ENCODE measurements around the gene CADPS. TPM values are rescaled to one million over a fixed set of nuclear protein-coding genes. Genes with fewer than 3 reads are reported as not detected.
A peak's percentile ranks its signal among the peaks of the same experiment; 100 is the strongest.

Gene CADPS
- total RNA-seq, 2 donors from 2014 or later = 11.7 to 20.8 TPM

- peak overlapping the region; percentile 51 for H3K4me3 ChIP-seq (ENCODE audit: low read length)
- no peaks in the 10 kb centered on the region for H3K36me3 ChIP-seq (ENCODE audit: control insufficient read depth, insufficient read depth, low read length)
- H3K4me1 Mint-ChIP-seq = peaks cover 24% of the 10 kb centered on the region
- H3K4me1 ChIP-seq (ENCODE audit: control insufficient read depth, insufficient read depth, low read length) = peaks cover 5% of the 10 kb centered on the region
- WGBS, 2 experiments (ENCODE audit: insufficient coverage in 1 of 2, insufficient read length in 1 of 2) = 2% methylated on average over 7 to 29 of the region's 29 CpGs
- peak; percentile 79 for DNase-seq
- no peak for TF ChIP-seq CTCF (conservative IDR thresholded peaks at IDR 0.05)
- no peak overlapping the region for H3K9ac ChIP-seq (ENCODE audit: extremely low read depth, low read length, poor library complexity, severe bottlenecking)
- no peaks in the 10 kb centered on the region for H3K9me3 Mint-ChIP-seq
- peak overlapping the region; percentile 41 for H3K4me3 Mint-ChIP-seq
- peaks cover 100% of the 10 kb centered on the region for H3K27me3 ChIP-seq (ENCODE audit: control insufficient read depth, insufficient read depth, low read length, poor library complexity, severe bottlenecking)
- no peak overlapping the region for H3K27ac ChIP-seq (ENCODE audit: low read depth, low read length)
- peaks cover 100% of the 10 kb centered on the region for H3K27me3 Mint-ChIP-seq (ENCODE audit: insufficient read depth)
- H3K27ac Mint-ChIP-seq = no peak overlapping the region
- no peaks in the 10 kb centered on the region for H3K9me3 ChIP-seq (ENCODE audit: control insufficient read depth, low read length)
- no peaks in the 10 kb centered on the region for H3K36me3 Mint-ChIP-seq (ENCODE audit: low read depth)
These were observed 496.9 kb downstream of the CADPS start for GRCh38 chr3:62378311-62378789.

- no peak overlapping the region for H3K4me3 ChIP-seq (ENCODE audit: low read length)
- TF ChIP-seq CTCF (conservative IDR thresholded peaks at IDR 0.05) = no peak
- WGBS, 2 experiments (ENCODE audit: insufficient coverage in 1 of 2, insufficient read length in 1 of 2) = 18 to 19% methylated on average over 21 to 65 of the region's 65 CpGs
These were observed 498.0 kb downstream of the CADPS start for GRCh38 chr3:62376906-62377877.

GRCh38 chr3:62376454-62376720 lies 498.8 kb downstream of the CADPS start:
- no peak overlapping the region for H3K4me3 ChIP-seq (ENCODE audit: low read length)
- Mint-ChIP-seq H3K4me1 (peaks cover 29% of the 10 kb centered on the region), H3K27ac (no peak overlapping the region), H3K36me3 (ENCODE audit: low read depth) (no peaks in the 10 kb centered on the region), H3K4me3 (no peak overlapping the region), H3K27me3 (ENCODE audit: insufficient read depth) (peaks cover 100% of the 10 kb centered on the region), H3K9me3 (no peaks in the 10 kb centered on the region)
- TF ChIP-seq CTCF (conservative IDR thresholded peaks at IDR 0.05) = no peak
- peaks cover 100% of the 10 kb centered on the region for H3K27me3 ChIP-seq (ENCODE audit: control insufficient read depth, insufficient read depth, low read length, poor library complexity, severe bottlenecking)
- H3K9me3 ChIP-seq (ENCODE audit: control insufficient read depth, low read length) = no peaks in the 10 kb centered on the region
- no peak overlapping the region for H3K27ac ChIP-seq (ENCODE audit: low read depth, low read length)
- WGBS, 2 experiments (ENCODE audit: insufficient coverage in 1 of 2, insufficient read length in 1 of 2) = 54% methylated on average over 3 of the region's 3 CpGs; no CpG with 5 or more reads in 1 of the 2 experiments
- no peak for DNase-seq
- peaks cover 5% of the 10 kb centered on the region for H3K4me1 ChIP-seq (ENCODE audit: control insufficient read depth, insufficient read depth, low read length)
- no peak overlapping the region for H3K9ac ChIP-seq (ENCODE audit: extremely low read depth, low read length, poor library complexity, severe bottlenecking)
- H3K36me3 ChIP-seq (ENCODE audit: control insufficient read depth, insufficient read depth, low read length) = no peaks in the 10 kb centered on the region

More at GRCh38 chr3:62376906-62377877, 498.0 kb downstream of the CADPS start:
- Mint-ChIP-seq H3K4me3 (no peak overlapping the region), H3K36me3 (ENCODE audit: low read depth) (no peaks in the 10 kb centered on the region), H3K27ac (no peak overlapping the region), H3K9me3 (no peaks in the 10 kb centered on the region), H3K4me1 (peaks cover 24% of the 10 kb centered on the region), H3K27me3 (ENCODE audit: insufficient read depth) (peaks cover 100% of the 10 kb centered on the region)
- Histone ChIP-seq H3K9me3 (ENCODE audit: control insufficient read depth, low read length) (no peaks in the 10 kb centered on the region), H3K9ac (ENCODE audit: extremely low read depth, low read length, poor library complexity, severe bottlenecking) (no peak overlapping the region), H3K27ac (ENCODE audit: low read depth, low read length) (no peak overlapping the region), H3K4me1 (ENCODE audit: control insufficient read depth, insufficient read depth, low read length) (peaks cover 5% of the 10 kb centered on the region), H3K36me3 (ENCODE audit: control insufficient read depth, insufficient read depth, low read length) (no peaks in the 10 kb centered on the region), H3K27me3 (ENCODE audit: control insufficient read depth, insufficient read depth, low read length, poor library complexity, severe bottlenecking) (peaks cover 100% of the 10 kb centered on the region)
- DNase-seq = peak; percentile 80

Measured in endodermal cell (in vitro differentiated cells).